HG03060 (cell line): ENCODE results near the gene SORCS2.

ENCODE experiments used
- ATAC-seq: cut with Tn5 transposase; IDR thresholded peaks from one replicate; pipeline ENCODE4 v1.9.1; 2021; ENCODE audit warnings: low read depth, moderate number of reproducible peaks; ENCODE audit not compliant: unreplicated experiment

Gene SORCS2

DNA sequence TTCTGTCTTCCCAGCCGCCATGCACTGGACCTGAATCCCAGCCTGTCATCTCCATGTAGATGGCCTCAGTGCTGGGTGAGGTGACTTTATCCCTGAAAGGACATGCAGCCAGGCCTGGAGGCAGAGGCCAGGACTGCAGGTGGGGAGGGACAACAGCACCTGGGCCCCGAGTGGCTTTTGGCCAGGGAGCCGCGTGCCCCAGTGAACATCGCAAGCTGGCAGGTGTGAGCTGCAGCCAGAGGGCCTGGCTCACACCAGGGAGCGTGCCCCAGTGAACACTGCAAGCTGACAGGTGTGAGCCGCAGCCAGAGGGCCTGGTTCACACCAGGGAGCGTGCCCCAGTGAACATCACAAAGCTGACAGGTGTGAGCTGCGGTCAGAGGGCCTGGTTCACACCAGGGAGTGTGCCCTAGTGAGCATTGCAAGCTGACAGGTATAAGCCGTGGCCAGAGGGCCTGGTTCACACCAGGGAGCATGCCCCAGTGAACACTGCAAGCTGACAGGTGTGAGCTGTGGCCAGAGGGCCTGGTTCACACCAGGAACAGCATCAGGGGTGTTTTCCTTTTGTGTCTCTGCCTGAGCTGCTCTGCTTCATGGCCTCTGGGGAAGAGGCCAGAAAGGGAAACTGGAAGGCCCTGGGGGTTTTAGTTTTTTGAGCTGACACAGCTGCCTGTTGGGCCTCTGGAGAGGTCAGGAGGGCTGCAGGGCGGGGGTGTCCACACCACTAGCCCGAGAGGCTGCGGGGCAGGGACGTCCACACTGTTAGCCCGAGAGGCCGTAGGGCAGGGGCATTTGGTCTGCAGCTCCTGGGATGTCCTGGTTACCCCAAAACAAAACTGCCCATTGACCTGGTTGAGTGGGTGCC lies 265.1 kb downstream of the SORCS2 start:
- no peak for ATAC-seq

DNA sequence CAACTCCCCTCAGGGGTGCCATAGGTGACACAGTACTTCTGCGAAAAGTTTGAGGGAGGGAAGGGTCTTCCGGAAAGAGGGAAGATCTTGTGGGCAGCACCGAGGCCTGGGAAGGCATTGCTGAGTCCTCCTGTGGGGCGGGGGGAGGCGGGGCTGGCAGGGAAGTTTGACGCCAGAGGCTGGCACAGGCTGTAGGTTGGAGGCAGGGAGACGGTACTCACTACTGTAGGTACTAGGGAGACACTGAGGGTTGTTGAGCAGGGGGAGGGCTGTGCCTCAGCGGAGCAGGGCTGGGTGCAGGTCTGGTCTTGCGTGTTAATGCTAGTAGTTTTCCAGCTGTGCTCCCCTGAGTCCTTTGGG lies 265.7 kb downstream of the SORCS2 start:
- no peak for ATAC-seq

DNA sequence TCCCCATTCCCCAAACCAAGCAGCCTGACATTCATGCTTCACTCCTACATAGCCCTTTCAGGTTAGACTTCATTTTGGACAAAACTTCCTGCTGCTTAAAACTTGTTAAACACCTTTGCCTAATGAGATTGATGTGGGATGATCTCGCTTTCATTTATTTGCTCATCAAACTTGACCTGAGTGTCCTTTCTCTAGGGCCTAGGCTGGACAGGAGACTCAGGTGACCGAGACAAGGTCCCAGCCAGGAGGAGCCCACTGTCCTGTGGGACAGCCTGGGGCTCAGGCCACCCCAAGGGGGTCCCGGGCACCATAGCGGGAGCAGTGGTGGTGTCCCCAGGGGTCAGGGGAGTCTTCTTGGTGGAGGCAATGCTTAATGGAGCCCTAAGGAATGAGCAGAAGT lies 266.1 kb downstream of the SORCS2 start:
- no peak for ATAC-seq

DNA sequence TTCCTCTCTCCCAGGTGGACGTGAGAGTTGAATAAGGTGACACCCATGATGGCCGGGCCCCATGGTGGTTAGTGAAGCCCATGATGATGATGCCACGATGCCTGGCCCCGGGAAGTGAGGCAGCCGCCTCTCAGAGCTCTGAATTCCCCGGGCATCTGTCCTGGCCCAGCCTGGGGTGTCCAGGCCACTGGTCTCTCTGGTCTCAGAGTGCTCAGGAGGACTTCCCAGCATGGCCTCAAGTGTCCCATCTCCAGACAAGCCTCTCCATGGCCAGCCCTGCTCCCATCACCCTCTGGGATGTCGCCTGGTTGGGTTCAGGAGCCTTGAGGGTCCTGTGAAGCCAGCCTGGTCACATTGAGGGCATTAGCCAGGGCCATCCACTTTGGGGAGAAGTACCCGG lies 267.1 kb downstream of the SORCS2 start:
- no peak for ATAC-seq

DNA sequence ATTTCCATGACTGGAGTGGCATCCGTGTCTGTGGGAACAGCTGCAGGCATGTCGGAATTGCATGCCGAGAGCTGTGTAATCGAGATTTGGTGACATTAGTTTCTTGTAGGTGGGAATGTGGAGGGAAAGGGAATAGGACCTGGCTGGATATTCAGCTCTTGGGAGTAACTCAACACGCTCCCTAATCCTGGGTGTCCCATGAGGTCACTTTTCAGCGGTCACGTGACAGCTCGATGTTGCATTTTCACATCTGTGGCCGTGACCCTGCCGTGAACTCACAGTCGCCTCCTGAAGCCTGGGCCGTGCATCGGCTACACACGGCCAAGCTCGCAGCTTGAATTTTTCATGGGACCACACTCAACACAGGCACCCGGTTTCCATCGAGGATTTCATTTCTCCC lies 268.2 kb downstream of the SORCS2 start:
- ATAC-seq: no peak

DNA sequence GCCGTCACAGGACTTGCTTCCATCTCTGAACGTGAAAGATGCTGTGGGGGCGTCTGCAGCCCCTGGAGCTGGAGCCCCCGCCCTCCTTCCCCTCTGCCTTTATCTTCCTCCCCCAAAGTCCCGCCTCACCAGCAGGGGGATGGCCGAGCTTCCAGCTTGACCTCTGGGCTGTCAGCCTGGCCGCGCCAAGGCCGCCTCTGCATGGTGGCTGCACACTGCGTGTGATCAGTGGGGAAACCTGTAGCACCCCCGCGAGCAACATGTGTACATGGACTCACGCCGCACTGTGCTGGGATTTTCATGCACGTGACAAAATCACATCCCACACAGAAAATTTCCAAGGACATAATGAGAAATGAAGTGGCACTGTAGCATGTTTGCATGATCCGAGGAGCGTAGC lies 268.9 kb downstream of the SORCS2 start:
- ATAC-seq: no peak

DNA sequence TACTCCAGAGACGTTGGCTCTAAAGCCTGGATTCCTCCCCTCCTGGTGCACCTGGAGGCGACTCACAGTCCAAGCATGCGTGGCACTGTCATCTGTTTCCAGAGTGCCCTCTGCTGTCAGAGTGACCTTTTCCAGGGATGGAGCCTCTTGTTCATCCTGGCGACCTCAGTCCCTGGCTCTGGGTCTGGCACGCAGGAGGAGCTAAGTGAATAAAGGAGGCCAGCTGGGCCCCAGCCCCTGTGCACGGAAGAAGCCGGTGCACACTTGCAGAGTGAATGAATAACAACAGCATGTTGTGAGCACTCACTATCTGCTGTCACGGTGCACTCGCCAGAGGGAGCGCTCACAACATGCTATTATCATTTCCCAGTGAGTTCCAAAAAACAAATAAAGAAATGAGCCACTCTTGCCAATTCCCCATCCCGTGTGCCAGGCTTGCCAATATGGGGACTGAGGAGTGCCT lies 270.2 kb downstream of the SORCS2 start:
- no peak for ATAC-seq

DNA sequence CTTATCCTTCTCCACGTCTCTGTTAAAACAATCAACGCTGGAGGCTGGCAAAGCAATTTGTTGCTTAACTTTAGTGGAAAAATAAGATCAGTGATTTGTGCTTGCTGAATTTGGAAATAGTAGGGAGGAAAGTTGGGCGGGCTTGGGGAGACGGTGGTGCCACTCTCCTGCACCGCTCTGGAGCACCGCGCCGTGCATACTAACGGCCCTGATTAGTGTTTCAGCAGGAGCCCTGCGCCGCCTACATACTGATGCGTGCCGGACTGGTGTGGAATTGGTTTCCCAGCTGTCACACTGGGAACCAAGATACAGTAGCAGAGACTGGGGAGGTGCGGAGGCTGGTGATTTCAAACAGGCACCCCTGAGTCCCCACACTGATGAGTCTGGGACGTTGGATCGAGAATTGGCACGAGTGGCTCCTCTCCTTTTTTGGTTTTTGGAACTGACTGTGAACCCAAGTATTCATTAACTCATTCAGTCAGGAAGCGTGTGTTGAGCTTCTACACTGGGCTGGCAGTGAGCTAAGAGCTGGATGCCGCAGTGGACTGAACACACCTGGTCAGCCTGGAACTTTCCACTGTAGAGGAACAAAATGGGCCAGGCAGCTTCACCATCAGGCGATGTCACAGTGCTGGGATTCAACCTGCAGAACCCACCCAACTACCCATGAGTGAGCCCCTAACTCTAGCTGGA lies 271.4 kb downstream of the SORCS2 start:
- no peak for ATAC-seq

DNA sequence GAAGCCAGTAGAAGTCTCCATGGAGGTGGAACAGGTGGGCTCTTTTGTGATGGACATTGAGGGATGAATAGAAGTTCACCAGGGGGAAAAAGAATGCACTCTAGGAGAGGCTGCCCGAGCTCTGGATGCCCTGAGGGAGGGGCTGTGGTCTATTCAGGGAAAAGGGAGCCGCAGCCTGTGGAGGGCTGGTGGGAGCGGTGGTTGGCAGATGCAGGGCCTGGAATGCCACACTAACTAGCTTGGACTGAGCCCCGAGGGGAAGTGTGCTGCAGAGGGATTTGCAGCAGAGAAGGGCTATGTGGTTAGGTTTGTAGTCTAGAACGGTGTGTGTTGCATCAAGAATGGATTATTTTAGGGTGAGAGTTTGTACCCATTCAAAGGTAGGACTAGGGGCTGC lies 271.9 kb downstream of the SORCS2 start:
- ATAC-seq: no peak

DNA sequence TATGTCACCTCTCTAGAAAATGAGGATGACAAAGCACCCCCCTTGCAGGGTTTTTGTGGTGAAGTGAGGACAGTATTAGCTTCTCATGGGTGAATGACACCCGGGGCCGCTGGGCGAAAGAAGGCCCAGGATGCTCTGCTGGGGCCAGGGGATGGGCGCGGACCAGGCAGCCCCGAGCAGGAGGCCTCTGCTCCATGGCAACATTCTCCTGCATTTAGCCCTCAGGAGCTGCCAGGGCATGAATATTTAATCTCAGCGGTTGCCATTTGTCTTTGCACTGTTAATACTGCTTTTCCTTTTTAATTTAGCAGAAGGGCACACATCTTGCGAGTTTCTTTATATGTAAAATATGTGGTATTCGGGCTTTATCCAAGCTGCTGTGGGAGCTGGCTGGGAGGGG lies 272.7 kb downstream of the SORCS2 start:
- ATAC-seq: no peak

DNA sequence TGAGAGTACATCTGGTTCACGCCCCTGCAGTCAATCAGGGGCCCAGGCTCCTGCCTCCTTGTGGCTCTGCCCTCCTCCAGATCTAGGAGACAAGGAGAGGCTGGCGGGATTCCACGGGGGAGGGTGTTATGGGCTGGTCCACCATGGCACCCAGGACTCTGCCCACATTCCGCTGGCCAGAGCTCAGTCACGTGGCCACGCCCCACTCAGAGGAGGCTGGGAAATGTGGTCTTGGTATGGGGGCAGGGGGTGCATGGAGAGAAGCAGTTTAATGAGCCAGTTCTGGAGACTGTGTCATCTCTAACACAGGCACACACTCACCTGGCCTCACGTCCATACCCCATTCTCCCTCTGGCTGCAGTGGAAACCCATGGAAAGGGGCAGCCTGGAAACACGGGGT lies 273.9 kb downstream of the SORCS2 start:
- ATAC-seq: no peak

DNA sequence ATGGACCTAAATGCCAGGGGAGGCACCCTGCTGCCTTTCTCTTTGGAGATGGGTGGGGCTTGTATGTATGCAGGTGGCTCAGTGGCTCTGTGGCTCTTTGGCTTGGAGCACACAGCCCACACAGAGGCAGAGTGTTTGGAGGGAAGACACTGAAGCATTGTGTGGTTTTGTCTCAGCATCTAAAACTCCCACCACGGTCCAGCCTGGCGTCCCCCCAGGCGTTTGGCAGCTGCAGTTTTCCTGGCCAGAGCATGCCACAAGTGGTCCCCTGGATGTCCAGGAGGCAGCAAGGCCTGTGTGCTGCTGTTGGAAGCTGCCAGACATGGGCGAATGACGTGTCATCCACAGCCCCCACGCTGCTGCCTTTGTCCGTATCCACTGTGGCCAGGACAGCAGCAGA lies 274.6 kb downstream of the SORCS2 start:
- no peak for ATAC-seq

DNA sequence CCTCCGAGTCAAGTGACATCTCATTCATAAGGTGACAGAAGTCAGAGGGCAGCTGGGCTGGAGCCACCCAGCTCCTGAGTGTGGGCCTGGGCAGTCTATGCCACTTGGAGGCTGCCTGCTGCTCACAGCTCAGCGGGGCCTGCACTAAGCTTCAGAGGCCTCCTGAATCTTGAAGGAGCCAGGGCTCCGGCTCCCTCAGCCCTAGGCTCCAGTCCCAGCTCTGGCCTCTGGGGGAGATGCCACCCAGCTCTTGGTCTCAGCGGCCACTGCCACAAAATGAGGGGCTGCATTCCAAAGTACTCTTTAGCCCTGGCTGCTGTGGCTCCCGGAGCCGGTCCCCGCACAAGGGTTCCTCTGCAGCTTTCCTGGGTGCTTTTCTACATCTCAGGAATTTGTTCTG lies 275.1 kb downstream of the SORCS2 start:
- ATAC-seq: no peak

DNA sequence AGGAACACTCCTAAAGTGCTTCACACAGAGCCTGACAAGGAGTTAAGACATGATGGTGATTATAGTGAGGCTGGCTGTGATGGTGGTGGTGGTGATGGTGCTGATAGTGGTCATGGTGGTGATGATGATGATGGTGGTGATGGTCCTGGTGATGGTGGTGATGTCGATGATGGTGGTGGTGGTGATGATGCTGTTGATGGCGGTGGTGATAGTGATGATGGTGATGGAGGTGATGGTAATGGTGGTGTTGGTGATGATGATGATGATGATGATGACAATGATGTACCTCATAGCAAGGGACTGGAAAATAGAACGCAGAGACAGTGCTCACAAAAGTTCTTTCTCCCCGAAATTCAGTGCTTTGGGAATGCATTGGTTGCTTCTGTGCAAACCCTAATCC lies 276.7 kb downstream of the SORCS2 start:
- no peak for ATAC-seq

DNA sequence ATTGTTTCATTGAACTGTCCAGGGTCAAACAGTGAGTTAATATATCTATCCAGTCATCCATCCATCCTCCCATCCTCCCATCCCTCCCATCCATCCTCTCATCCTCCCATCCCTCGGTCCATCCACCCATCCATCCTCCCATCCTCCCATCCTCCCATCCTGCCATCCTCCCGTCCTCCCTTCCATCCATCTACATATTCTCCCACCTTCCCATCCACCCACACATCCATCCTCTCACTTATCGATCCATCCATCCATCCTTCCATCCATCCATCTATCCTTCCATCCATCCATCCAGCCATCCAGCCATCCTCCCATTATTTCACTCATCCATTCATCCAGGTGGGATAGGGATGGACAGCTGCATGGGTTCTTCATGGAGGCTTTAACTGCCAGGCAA lies 277.8 kb downstream of the SORCS2 start:
- ATAC-seq: no peak

DNA sequence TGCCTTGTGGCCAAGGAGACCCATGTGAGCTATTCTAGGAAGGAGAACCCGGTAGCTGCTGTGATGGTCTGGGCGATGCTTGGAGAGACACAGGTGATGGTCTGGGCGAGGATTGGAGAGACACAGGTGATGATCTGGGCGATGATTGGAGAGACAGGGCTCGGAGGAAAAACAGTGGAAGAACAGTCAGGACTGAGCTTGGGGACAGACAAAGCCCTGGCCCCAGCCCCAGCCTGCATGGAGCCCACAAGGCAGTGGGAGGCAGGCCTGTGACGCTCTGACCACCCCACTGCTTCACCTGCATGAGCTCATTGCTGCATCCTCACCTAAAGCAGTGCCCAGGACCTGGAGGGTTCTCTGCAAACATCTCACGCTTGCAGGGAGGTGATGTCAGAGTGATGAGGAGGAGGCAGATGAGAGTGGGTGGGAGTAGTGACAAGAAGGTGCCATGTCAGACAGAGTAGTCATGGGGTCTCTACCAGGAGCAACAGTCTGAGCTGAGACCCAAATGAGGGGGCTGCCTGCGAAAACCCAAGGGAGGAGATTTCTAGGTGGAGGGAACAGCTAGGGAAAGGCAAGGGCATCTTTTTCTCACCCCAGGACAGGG lies 278.3 kb downstream of the SORCS2 start:
- no peak for ATAC-seq

DNA sequence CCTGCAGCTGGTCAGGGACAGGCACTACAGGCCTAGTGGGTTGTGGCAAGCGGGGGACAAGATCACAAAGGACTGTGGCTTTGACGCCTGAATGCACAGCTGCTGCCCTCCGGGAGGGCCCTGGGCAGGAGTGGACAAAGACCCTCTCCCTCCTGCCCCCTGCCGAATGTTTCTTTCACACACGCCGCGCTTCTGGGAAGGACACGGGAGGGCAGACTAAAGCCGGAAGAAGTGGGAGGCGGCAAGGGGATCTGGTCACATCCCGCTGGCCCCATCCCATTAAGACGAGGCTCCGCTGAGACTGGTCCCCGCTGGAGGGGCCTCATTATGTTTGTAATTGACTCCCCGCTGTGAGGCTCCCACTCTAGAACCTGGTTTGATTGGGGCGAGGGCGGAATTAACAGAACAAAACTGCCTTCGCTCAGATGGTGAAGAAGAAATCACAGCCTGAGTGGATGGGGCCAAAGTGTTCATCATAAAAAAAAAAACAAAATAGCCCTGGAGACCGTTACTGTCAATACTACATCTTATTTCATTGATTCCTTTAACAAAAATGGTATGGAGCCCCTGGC lies 280.2 kb downstream of the SORCS2 start:
- ATAC-seq: no peak

DNA sequence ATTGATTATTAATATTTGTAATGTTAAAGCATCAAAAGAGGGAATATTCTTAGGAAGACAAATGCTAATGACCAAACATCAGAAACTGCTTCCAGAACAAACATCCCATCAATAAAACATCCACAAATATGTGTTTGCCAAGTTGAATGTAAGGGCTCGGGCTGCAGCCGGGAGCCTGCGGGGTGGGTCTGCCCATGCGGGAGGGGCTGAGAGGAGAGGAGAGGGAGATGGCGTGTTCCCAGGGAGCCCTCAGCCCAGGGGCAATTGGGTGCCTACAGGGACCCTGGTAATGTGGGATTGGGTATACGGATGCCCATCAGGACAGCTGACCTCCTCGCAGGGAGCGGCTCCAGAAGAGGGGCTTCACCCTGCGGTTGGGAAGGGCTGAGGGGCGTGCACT lies 280.7 kb downstream of the SORCS2 start:
- no peak for ATAC-seq

DNA sequence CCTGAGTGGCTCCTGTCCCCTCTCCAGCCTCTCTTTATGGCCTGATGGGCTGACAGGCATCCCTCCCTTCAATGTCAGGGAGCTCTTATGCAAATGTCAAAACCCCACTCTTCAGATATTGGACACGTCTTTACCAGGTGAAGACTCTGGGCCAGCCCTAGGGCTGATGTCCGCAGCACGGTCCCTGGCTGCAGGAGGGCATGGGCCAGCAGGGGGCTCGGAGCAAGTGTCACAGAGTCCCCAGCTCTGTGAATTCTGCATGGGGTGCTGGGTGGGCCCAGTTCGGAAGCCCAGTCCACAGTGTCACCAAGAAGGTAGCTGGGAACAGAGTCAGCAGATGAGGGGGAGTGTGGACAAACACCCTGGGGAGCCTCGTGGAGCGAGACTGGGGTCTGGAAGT lies 282.0 kb downstream of the SORCS2 start:
- no peak for ATAC-seq

DNA sequence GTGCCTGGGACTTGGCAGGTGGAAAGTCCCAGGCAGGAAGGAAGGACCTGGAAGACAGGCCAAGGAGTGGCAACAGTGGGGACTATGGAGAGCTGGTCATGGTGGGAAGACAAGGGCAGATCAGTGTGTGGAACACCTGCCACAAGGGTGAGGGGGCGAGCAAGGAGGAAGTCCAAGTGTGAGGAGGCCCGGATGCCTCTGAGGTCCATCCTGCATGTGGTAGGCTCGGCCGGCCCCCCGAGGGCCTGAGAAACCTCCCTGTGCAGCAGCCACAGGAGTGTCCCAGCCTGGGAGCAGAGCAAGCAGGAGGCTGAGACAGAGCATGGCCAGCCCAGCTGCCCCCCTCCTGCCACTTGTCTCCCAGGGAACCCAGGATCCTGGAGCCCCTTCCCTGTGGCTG lies 282.9 kb downstream of the SORCS2 start:
- ATAC-seq: no peak

DNA sequence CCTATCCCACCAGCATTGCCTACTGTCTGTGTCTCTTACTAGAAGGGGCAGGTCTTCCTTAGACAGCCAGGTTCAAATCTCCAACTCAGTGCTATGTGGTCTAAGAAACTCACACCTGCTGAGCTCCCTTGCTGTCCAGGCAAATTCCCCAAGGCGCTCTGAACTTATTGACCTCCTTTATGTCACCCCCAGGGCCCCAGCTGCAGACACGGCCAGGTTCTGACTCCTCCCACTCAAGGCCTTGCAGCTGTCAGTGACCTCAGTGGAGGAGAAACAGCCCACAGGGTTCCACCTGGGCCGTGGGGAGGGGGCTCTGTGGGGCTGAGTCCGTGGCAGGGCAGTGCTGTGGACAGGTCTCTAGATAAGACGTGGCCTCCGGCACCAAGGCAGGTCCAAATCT lies 284.5 kb downstream of the SORCS2 start:
- no peak for ATAC-seq
